PC-9 (cell line): ENCODE measurements around the gene NUBP2. TPM values are rescaled to one million over a fixed set of nuclear protein-coding genes. Genes with fewer than 3 reads are reported as not detected.

Experiments used
- BruUV-seq: library from RNA; stranded (reverse); fragments of 400-500 nt; replicated peaks from 2 replicates; lab custom pipeline; 2021; lab: Mats Ljungman, UMichigan
- CTCF ChIA-PET: fragments of 300-600 bp; sonication (Branson Sonifier 250); formaldehyde crosslinking; loops from one replicate; lab custom pipeline; 2022; ENCODE audit warnings: antibody characterized with exemption; lab: Charles Lee
- POLR2A ChIA-PET: fragments of 300-600 bp; sonication (Branson Sonifier 250); formaldehyde crosslinking; loops from one replicate; lab custom pipeline; 2022; ENCODE audit warnings: antibody characterized with exemption; ENCODE audit not compliant: unreplicated experiment; lab: Charles Lee
- DNase-seq, 2 experiments: peaks; one replicate each; pipeline versions ENCODE4 v3.0.0 to v3.0.0-alpha.2; 2015 to 2022; ENCODE audit warnings: mixed read lengths in 1 of 2
- H2AFZ ChIP-seq: fragments of 200-600 bp; sonication (generic); 2 replicates; pipeline ENCODE4 v1.8.1; 2017; ENCODE audit warnings: antibody characterized with exemption
- H3F3A ChIP-seq: fragments of 200-600 bp; sonication (generic); 2 replicates; pipeline ENCODE4 v1.8.1; 2017; ENCODE audit warnings: antibody characterized with exemption, mild to moderate bottlenecking, low read depth; ENCODE audit not compliant: insufficient read depth
- H3K27ac ChIP-seq: fragments of 200-600 bp; sonication (generic); 2 replicates; pipeline ENCODE4 v1.6.1; 2016; ENCODE audit warnings: mixed run types
- H3K27me3 ChIP-seq: fragments of 200-600 bp; sonication (generic); 2 replicates; pipeline ENCODE4 v1.6.1; 2016; ENCODE audit warnings: low read depth, mixed run types; ENCODE audit not compliant: insufficient read depth
- H3K36me3 ChIP-seq: fragments of 200-600 bp; sonication (generic); 2 replicates; pipeline ENCODE4 v1.6.1; 2016; ENCODE audit warnings: low read depth, mixed run types
- H3K4me1 ChIP-seq: fragments of 200-600 bp; sonication (generic); replicated peaks from 2 replicates; pipeline ENCODE4 v1.6.1; 2016; ENCODE audit warnings: mixed run types; ENCODE audit not compliant: insufficient read depth
- H3K4me2 ChIP-seq: fragments of 200-600 bp; sonication (generic); 2 replicates; pipeline ENCODE4 v1.6.1; 2017; ENCODE audit warnings: mixed run types
- H3K4me3 ChIP-seq: fragments of 200-600 bp; sonication (generic); 2 replicates; pipeline ENCODE4 v1.6.1; 2016; ENCODE audit warnings: mixed run types
- H3K79me2 ChIP-seq: fragments of 200-600 bp; sonication (generic); 2 replicates; pipeline ENCODE4 v1.6.1; 2017; ENCODE audit warnings: low read depth, mixed run types
- H3K9me2 ChIP-seq: fragments of 200-600 bp; sonication (generic); 2 replicates; pipeline ENCODE4 v1.8.1; 2017; ENCODE audit warnings: mild to moderate bottlenecking; ENCODE audit not compliant: insufficient read depth
- H3K9me3 ChIP-seq: fragments of 200-600 bp; sonication (generic); 2 replicates; pipeline ENCODE4 v1.8.1; 2016; ENCODE audit warnings: low read depth; ENCODE audit not compliant: insufficient read depth
- H4K20me1 ChIP-seq: fragments of 200-600 bp; sonication (generic); 2 replicates; pipeline ENCODE4 v1.8.1; 2017; ENCODE audit not compliant: insufficient read depth
- EZH2 ChIP-seq: fragments of 200-600 bp; sonication (generic); IDR thresholded peaks from 2 replicates; pipeline ENCODE4 v1.8.0; 2017; ENCODE audit warnings: antibody characterized with exemption, low read depth
- intact Hi-C: fragments of 100-400 bp; cut with micrococcal nuclease; formaldehyde crosslinking; loops from one replicate; pipeline ENCODE4 v1.10.0; 2022; ENCODE audit not compliant: unreplicated experiment
- total RNA-seq: library from RNA; stranded (reverse); gene quantifications from 2 replicates; pipeline ENCODE4 v1.2.3, GENCODE V29; 2021
- TF ChIP-seq, protein P1 (sequence below): fragments of 200-600 bp; sonication (generic); conservative IDR thresholded peaks from 2 replicates; pipeline ENCODE4 v1.6.1; 2017; ENCODE audit warnings: mixed run types, antibody characterized with exemption, mild to moderate bottlenecking, moderate library complexity

Gene NUBP2
- total RNA-seq, 1 experiment from 2014 or later, result 80.0 TPM

DNA sequence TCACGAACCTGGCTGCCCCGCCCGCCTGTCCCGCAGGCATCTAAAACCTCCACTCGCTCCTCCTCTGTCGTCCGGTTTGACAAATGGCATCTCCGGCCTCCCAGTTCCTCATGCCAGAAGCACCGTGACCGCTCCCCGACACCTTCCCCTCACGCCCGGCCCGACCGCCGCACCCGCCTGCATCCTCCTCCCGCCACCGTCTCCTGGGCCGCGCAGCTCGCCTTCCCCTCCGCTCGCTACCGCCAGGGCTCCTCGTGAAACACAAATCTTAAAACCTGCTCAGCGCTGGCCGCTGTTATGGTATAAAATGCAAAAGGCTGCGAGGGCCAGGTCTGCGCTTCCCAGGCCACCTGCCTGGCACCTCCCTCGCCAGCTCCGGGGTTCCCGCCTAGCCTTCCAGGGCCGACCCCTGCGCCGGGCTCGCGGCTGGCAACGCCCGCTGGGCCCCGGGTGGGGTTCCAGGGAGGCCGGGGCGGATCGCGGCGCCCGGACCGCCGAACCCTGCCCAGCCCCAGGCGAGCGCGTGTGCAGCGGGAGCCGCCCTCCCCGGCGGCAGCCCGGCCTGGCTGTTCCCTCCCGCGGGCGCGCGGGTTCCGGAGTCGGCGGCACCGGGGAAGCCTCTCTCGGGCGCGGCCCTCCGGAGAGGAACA lies 877 bp upstream of the NUBP2 start:
- no TSS peak for BruUV-seq
- H3K79me2 ChIP-seq, result peaks cover 55% of the 10 kb centered on the region
- peaks cover 15% of the 10 kb centered on the region for H3K4me1 ChIP-seq
- no peak for TF ChIP-seq EZH2
- TF ChIP-seq, protein P1, sequence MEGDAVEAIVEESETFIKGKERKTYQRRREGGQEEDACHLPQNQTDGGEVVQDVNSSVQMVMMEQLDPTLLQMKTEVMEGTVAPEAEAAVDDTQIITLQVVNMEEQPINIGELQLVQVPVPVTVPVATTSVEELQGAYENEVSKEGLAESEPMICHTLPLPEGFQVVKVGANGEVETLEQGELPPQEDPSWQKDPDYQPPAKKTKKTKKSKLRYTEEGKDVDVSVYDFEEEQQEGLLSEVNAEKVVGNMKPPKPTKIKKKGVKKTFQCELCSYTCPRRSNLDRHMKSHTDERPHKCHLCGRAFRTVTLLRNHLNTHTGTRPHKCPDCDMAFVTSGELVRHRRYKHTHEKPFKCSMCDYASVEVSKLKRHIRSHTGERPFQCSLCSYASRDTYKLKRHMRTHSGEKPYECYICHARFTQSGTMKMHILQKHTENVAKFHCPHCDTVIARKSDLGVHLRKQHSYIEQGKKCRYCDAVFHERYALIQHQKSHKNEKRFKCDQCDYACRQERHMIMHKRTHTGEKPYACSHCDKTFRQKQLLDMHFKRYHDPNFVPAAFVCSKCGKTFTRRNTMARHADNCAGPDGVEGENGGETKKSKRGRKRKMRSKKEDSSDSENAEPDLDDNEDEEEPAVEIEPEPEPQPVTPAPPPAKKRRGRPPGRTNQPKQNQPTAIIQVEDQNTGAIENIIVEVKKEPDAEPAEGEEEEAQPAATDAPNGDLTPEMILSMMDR, result no peak
- H4K20me1 ChIP-seq, result peaks cover 48% of the 10 kb centered on the region
- CTCF ChIA-PET, result interaction anchor here (1.3 to 1.6 kb wide), 2 partner anchors 8 to 76 kb away, joined by 6 to 9 read pairs; partner anchors contain the start of gene MAPK8IP3
- no peaks in the 10 kb centered on the region for H3K9me2 ChIP-seq
- peak; percentile 55 to 65 for DNase-seq
- H3K4me3 ChIP-seq, result peak overlapping the region; percentile 93
- peak overlapping the region; percentile 50; the same call in 1 of the 2 replicates for H3K27ac ChIP-seq
- H3F3A ChIP-seq, result peaks cover 26% of the 10 kb centered on the region
- POLR2A ChIA-PET, result interaction anchor here (0.5 to 1.1 kb wide), 6 partner anchors 8 to 485 kb away, joined by 3 to 11 read pairs (median 8); partner anchors contain the start of gene MAPK8IP3
- no peaks in the 10 kb centered on the region for H3K9me3 ChIP-seq
- peak overlapping the region; percentile 91 for H3K4me2 ChIP-seq
- no peaks in the 10 kb centered on the region for H3K27me3 ChIP-seq
- peak overlapping the region; percentile 22; the same call in 1 of the 2 replicates for H2AFZ ChIP-seq
- intact Hi-C loops, result loop anchor here (5.0 kb wide), 2 partner anchors 160 to 370 kb away; partner anchors contain the start of gene MSRB1
- H3K36me3 ChIP-seq, result 0 out of 2 replicates have a peak, but pooled peaks cover 8% of the 10 kb centered on the region

DNA sequence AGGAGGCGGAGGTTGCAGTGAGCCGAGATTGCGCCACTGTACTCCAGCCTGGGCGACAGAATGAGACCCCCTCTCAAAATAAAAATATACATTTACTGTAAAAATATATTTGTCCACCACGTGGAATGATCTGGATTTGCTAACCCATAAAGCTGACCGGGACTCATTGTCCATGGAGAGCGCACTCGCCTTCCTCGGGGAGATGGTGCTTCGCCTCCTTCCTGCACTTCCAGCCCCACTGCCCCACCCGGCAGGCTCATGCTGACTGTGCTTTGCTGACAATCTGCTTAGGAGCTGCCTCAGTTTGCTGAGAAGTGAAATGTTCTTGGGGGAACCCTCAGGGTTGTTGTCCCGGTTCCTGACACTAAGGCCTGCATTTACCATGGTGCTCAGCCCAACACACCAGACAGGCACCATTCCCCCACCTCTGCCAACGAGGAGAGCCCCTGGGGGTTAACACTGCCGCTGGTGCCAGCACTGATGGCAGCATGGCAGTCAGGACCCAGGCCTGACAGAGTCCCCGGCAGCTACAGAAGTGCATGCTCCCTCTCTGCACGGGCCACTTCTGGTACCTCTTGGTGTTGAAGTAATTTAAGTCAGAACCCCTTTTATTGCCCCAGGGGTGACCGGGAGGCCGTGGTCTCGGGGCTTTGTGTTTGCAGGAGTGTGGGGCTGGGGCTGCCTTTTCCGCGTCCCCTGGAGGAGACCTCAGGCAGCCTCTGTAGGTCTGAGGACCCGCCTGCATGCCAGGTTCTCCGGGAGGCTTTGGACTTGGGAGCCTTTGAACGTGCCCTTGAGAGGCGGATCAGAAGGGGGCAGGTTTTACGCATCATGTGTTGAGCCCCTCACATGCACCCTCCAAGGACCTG lies 2.5 kb downstream of the NUBP2 start:
- CTCF ChIA-PET, result no interaction called here
- BruUV-seq, result no TSS peak
- Histone ChIP-seq H3K36me3 (0 out of 2 replicates have a peak, but pooled peaks cover 6% of the 10 kb centered on the region), H3K9me2 (no peaks in the 10 kb centered on the region), H3F3A (peaks cover 18% of the 10 kb centered on the region; the same call in 1 of the 2 replicates), H3K4me3 (no peak overlapping the region), H3K9me3 (no peaks in the 10 kb centered on the region), H3K27ac (no peak overlapping the region), H3K4me1 (peaks cover 15% of the 10 kb centered on the region), H3K27me3 (no peaks in the 10 kb centered on the region), H4K20me1 (peaks cover 31% of the 10 kb centered on the region), H3K4me2 (no peak overlapping the region), H2AFZ (no peak overlapping the region), H3K79me2 (peaks cover 51% of the 10 kb centered on the region)
- DNase-seq, result no peak
- TF ChIP-seq EZH2, result no peak
- POLR2A ChIA-PET, result no interaction called here
- intact Hi-C loops, result loop anchor here (5.0 kb wide), 2 partner anchors 157 to 367 kb away; partner anchors contain the start of gene MSRB1

DNA sequence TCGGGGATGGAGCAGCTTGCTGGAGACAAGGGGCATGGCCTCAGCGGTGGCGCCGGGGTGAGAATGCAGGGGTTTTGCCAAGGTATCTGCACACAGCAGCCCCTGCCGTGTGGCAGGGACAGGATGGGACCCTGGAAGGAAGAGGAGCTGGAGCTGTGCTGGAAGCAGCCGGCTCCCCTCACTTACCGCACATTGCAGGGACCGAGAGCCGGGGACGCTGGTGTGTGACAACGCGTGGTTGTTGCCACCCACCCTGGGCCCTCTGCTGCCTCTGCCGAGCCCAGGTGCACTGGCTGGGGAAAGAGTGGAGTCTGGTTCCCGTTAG lies 3.0 kb downstream of the NUBP2 start:
- H3K27me3 ChIP-seq, result no peaks in the 10 kb centered on the region
- no peak overlapping the region for H3K27ac ChIP-seq
- H3K9me2 ChIP-seq, result no peaks in the 10 kb centered on the region
- H3K4me2 ChIP-seq, result no peak overlapping the region
- TF ChIP-seq EZH2, result no peak
- TF ChIP-seq, protein P1, result no peak
- DNase-seq, result no peak
- H3K79me2 ChIP-seq, result peaks cover 45% of the 10 kb centered on the region
- H3K4me3 ChIP-seq, result no peak overlapping the region
- peaks cover 13% of the 10 kb centered on the region for H3K4me1 ChIP-seq
- intact Hi-C loops, result no loop called here
- H3K36me3 ChIP-seq, result 0 out of 2 replicates have a peak, but pooled peaks cover 3% of the 10 kb centered on the region
- ChIA-PET POLR2A (no interaction called here), CTCF (no interaction called here)
- peaks cover 12% of the 10 kb centered on the region; the same call in 1 of the 2 replicates for H3F3A ChIP-seq
- no peaks in the 10 kb centered on the region for H3K9me3 ChIP-seq
- BruUV-seq, result no TSS peak
- peaks cover 25% of the 10 kb centered on the region for H4K20me1 ChIP-seq
- H2AFZ ChIP-seq, result no peak overlapping the region
